GM21737 (cell line): ENCODE measurements around the gene NTRK2.

Experiments
- ATAC-seq: cut with Tn5 transposase; IDR thresholded peaks from one replicate; pipeline ENCODE4 v1.9.1; 2021; ENCODE audit warnings: mild to moderate bottlenecking, moderate library complexity; ENCODE audit not compliant: unreplicated experiment

NTRK2 gene

DNA sequence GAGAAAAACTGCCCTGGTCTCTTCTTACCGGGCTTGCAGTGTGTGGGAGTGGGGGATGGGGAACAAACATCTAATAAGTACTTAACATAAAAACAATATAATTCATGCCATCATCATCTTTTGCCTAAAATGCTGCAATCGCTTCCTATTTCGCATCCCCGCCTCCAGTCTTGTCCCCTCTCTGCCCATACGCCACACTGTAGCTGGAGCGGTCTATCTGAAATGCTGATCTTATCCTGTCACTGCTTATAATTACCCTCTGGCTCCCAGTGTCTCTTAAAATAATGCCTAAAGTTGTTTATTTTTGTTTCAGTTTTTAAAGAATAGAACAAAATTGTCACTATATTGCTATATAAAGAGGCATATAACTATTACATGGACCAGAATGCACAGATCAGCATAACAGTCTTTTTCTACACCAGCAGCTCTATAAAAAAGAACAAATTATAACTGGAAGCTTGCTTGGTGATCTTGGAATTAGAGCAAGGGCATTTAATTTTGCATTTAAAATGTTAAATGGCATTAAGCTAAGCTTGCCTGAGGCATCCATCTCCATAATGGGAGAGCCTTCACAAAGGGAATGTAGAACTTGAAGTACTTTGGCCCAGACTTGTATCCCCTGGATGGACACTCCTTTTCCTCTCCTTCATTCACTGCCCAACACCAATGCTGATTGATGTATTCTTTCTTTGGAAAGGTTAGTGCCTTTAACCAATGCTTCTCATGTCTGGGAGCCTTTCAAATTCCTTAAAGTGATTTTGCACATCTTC, 12.2 kb downstream of the NTRK2 start:
- ATAC-seq = no peak

DNA sequence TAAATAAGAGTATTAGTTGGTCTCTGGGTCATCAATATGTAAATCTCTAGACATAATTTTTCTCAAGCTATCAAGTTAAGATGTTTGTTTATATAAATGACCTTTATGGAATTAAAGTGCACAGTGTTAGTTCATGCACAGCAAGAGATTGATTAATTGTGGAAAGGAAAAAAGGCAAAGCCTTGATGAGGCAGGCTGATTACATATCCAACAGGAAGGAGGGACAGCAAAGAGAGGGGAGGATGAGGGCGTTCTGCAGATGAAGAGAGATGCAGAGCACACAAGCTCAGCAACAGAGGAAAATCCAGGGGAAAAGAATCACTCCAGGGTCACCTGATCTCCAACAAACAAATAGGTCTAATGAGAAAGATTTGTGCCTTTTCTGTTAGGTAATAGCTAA, 16.5 kb downstream of the NTRK2 start:
- no peak for ATAC-seq

DNA sequence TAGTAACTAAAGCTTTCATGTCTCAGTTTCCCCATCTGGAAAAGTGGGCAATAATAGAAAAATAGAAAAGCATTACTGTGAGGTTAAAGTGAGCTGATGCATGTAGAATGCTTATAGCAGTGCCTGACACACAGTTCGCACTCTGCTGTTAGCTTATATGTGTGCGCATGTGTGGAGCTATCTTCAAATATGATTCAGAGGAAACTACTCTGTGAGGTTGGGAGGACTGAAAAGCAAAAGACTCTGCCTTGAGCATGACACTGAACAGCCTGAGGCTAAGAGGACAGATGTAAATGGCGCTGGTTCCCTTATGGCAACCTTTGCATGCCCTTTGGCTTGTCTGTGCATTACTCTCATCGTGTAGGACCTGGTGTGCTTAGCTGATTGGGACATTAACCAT, 19.4 kb downstream of the NTRK2 start:
- no peak for ATAC-seq

DNA sequence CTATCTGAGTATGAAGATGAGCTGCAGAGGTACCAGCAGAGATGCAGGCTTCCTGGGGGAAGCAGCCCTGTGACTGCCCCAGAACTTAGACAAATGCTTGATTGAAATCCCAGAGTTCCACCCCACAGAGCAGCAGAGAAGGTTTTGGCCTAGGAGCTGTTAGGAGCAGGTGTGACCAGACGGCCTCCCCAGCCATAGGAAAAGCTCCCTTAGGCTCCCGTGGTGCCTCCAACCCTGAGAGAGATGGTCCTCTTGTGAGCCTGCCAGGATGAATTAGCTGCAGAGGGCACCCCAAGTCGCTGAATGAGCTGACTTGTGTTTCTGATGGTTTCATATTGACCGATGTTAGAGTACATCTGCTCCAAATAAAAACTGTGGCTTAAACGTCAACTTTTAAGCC, 22.1 kb downstream of the NTRK2 start:
- ATAC-seq = no peak

DNA sequence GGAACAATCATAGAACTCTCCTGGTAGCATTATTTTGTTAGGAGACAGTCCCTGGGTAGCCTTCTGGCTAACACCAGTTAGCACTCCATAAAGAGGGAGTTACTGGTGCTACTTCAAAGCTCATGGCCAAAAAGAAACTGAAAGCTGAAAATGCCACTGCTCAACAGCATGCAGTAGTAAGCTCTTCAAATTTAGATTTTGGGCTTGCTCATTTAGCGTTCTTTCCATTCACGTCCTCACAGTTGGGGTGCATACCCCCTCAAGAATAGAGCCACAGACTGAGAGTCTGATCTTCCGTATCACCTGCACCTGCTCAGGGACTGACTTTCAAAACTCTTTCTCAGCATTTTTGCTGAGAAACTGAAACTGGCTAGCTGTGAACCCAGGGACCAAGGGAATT, 24.7 kb downstream of the NTRK2 start:
- ATAC-seq = peak; percentile 63

DNA sequence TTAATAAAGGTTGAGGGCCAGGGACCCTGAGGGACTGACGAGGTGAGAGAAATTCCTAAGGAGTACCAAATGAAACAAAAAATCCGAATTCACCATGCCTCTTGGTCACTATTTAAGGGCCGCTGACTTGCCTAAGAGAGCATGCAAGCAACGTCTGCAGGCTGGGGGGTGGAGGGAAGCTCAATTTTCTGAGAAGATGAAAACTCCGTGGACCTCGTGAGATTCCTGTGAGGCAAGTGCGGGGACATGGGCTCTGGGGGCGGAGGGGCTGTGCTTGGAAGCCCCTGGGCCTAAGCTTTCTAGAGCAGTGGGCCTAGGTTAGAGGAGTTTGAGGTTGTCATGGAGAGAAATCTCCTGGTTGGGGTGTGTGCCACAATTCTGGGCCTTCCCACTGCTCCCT, 27.5 kb downstream of the NTRK2 start:
- ATAC-seq = no peak

DNA sequence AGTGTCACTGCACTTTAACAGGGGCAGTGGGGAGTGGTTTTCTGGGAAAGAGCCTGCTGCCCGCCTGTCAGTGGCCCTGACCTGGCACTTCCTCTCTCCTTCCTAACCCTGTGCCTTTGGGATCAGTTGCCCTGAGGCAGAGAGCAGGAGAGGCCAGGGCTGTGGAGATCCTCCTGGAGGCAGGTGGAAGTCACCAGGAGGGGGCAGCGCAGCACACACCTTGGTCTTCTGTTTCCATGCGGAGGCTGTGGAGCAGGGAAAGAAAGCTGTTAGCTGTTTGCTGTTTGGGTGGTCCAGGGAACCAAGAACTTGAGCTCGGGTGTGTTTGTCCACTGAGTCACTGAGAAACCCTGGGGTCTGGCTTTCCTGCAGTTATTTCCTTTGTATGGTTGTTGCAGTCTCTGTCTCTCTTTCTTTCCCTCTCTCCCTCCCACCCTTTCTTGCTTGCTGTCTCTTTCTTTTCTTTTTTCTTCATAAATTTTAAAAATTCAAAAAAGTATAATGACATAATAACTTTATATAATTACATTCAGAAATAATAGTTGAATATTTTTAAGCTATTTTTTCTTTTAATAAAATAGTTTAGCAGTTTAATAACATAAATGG, 28.1 kb downstream of the NTRK2 start:
- ATAC-seq = no peak

DNA sequence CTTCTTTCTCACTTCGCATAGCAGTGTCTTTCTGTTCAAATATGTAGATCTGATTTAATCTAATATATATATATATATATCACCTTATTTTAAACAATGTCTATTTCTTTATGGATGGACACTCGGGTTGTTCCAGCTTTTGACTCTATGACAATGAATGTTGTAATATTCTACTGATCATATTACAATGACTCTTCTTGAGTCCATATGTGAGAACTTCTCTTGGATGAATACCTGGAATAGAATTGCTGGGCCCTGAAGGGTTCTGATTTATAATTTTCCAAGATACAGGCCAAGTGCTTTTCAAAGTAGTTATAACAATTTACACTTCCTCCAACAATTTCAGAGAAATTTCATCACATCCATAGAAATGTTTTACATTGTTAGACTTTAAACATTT, 28.8 kb downstream of the NTRK2 start:
- ATAC-seq = no peak

DNA sequence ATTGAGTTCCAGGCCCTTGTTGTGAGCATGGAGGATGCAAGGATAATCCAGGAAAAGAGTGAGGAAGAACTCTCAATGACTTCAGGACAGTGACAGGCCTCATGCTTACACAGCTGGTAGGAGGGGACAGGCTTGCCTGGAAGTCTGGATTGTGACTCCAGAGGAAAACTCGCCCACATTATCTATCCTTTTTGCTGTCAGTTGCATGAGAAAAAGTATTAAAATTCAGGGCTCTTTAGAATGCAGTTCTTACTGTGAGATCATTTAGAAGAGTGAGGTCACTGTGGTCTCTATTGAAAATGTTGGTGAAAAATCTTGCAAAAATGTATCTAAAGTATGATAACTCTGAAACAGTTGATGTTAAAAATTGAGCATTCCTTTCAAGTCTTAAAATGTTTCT, 30.5 kb downstream of the NTRK2 start:
- ATAC-seq = no peak

DNA sequence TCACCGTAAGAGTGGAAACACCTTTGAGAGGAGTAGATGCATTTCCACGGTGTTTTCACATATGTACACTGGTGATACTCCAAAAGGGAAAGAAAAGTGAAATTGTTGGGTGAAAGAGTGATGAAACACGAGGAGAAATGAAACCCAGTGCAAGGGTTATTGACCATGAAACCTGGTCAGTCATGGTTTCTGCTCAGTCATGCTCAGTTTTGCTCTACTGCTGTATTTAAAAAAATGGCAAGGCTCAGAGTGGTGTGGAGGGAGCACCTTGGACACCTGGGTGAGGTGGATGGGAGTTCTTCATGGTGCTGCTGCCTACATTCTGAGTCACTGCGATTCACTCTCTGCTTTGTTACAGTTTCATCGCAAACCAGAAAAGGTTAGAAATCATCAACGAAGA, 32.3 kb downstream of the NTRK2 start:
- peak; percentile 84 for ATAC-seq

DNA sequence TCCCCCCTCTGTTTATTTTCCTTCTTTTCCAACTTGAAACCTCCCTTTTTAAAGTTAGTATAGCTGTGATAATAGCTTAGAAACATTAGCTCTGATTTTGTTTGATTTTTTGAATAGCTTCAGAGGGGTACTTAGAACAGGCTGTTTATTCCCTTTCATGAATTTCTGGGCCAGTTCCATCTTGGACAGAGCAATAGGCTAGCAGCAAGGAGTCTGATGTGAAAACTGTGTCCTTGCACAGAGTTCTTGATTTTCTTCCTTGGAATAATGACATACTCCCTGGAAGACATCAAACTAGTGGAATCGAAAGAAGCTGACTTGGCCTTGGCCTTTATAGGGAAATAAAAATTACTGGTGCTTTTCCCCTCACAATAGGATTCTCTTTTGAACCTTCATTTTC, 32.9 kb downstream of the NTRK2 start:
- no peak for ATAC-seq

DNA sequence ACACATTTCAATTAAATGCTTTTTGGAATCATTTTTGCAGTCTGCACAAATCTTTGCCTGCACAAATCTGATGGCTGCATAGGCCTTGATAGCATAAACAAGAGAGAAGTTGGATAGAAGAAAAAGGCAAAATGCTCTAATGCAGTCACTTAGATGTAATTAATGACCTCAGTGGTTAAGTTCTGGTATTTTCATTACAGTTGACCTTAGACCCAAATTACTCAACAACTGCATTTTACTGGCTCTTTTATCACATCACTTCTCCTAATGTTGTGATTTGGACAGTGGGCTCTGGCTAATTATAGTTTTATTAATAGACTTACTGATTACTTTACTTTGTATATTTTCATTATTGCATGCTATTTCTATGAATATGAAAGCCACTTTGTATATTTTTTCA, 34.3 kb downstream of the NTRK2 start:
- no peak for ATAC-seq

DNA sequence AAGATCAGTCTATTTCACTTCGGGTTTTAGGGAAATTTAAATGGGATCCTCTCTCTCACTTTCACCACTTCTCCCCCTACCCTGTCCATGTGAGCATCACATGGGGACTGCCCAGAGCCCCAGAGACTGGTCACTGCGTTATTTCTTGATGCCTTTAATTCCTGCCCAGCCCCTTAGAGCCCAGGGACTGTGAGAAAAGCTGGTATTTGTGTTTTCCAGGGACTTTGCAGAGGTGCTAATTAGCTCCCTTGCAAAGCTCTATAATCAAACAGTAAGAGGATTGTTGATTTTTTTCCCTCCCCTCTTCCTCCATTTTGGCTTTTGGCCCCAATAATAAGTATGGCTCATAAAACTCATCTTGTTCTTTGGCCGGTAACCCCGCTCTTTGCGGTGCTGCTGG, 35.6 kb downstream of the NTRK2 start:
- ATAC-seq = no peak

DNA sequence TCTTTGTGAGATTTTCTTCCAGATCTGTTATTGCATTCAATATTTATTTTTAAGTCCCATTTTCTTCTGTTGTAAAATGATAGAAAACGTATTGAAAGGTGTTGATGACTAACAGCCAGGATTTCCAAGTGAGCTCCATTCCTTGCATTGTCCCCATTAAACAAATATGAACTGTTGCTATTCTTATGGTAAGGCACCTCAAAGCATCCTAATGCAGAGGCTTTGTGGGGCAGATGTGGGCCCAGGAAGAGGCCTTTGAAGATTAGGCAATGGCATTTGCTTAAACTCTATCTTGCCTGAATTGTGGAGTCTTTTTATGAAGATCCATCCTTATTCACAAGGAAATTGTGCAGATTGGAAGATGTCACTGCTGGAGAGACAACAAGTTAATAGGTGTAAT, 38.9 kb downstream of the NTRK2 start:
- no peak for ATAC-seq

DNA sequence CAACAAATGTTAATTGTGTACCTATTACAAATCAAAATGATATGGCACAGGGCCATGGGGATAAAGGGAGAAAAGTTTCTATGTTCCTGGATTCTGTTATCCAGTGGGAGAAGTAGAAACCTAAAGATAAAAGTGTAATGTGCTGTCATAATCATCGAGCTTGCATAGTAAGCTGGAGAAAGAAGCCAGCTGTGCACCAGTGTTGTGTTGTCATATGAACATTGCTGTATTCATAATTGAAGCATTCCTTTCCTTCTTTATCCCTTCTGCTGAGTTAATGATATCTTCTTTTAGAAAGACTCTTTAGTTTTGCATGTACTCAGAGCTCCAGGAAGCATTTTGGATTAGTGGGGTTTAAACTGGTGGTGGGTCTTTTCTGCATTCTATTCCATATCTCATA, 39.5 kb downstream of the NTRK2 start:
- ATAC-seq = no peak

DNA sequence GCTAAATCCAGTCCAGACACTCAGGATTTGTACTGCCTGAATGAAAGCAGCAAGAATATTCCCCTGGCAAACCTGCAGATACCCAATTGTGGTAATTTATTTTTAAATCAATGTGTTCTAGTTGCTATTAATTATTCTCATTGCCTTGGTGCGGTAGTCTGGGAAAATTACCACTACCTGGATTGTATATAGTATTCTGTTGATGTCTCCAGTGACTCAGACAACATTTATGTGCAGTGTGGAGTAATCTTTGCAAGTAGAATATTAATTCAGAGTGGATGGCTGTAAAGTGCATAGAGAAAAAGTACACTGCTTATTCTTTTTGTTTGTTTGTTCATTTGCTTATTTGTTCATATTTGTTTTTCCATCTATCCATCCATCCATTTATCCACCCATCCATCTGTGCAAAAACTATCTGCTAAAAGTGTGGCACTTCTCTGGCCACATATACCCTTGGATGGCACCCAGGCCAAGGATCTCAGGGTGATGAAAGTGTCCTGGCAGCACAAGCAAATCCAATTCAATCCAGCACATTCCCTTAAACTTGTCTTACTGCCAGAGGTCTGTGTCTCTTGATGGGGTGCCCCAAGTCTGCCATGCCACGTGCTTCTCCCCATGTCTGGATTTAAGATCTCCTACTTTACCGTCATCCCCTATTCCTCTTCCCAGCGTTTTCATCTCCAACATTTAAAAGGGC, 41.3 kb downstream of the NTRK2 start:
- ATAC-seq = no peak

DNA sequence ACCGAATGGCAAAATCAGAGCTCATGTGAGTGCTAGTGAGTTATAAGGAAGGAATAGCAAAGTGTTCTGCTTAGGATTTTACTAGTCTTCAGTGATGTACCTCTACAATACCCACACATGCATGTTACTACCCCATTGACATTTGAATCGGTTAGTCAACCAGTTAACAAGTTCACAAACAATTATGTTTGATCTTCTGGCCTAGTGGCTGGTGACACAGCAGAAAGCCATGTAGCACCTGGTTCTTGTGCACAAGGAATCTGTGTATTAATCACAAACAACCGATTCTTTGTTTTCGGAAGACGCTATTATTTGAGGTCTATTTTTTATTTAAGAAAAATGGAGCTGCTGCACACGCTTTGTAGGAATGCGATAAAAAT, 41.9 kb downstream of the NTRK2 start:
- no peak for ATAC-seq

DNA sequence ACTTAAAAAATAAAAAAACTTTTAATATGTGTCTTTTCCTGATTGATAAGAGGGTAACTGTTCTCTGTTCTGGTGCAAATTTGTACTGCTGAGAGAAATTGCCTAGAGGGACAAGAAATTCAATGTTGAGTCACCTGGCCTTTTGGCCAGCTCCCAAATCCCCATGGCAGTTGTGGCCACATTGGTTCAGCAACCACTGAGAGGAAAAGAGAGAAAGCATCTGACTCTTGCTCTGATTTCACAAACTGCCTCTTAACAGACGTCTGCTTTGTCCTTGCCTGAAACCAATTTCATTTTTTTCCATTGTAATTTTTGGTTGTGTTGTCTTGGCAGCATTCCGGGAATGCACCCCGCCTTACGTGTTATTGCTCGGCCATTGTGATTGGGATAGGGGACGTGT, 42.4 kb downstream of the NTRK2 start:
- no peak for ATAC-seq

DNA sequence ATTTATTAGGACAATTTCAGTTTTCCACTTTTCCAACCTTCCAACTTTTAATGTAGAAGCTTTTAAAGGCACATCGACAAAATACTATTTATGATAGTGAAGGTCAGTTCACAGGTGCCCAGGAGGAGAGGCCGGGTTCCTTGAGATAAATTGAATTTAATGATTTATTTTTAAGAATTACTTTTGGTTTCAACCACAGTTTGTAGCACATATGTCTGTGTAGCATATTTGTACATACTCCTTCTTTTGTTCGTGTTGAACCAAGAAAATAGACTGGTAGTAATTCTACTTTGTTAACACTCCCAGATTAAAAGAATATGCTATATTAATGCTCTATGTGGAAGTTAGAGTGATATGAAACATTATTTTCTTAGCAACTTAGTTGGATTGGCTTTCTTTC, 46.7 kb downstream of the NTRK2 start:
- ATAC-seq = no peak

DNA sequence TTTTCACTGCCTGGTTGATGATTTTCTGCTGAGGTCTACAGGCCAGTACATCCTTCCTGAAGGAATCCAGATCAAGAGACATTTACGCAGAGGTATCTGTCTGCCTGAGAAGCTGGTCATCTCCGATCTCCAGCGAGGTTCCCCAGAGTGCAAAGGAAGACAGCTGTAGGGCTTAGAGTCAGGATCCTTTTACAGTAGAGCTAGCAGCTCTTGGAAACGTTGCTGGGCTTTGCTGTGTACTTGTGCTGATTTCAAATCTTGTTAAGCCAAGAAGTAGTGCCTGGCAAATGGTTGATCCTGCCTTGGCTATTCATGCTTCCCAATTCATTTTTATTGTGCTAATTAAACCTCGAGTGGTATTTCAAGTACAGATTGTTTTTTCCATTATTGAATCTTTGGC, 48.9 kb downstream of the NTRK2 start:
- no peak for ATAC-seq

DNA sequence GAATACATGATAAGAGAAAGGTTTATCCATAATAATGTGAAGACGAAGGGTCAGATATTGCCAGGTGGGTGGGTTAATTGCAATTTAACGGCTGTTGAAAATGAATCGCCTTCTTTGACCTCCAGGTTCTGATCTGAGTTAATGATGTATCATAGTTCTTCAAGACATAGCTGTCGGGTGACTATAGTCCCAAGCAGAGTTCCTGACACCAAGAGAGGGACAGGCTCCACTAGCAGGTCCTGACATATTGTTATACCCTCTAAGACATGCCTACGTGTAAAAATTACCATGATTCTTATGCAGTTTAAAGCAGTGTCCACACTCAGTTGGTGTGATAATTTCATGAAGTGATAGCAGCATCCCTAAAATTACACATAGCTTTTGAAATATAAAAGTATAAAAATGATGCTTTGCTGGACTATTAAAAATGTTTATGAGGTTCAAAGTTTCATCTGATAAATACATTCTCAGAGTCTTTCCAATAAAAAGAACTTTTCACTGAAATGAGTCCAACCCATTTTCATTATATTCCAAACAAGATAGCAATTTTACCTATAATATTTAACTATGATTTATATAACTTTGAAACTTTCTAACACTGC, 53.0 kb downstream of the NTRK2 start:
- ATAC-seq = no peak

DNA sequence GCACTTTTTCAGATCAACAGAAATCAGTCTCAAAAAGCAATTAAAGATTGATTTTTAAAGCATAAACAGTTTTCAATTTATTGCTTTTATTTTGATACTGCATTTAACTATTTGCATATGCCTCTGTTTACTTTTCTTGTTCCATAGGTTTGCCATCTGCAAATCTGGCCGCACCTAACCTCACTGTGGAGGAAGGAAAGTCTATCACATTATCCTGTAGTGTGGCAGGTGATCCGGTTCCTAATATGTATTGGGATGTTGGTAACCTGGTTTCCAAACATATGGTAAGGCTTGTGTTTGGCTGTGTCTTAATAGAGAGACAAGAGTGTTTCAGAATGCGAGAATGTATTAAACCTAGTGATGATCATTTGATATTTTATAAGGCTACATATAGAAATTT, 53.9 kb downstream of the NTRK2 start:
- ATAC-seq = no peak
